Suprapubic skin (tissue), 4 donors: Measurements from ENCODE around the gene APAF1. TPM values are rescaled to one million over a fixed set of nuclear protein-coding genes. Genes with fewer than 3 reads are reported as not detected.
A peak's percentile ranks its signal among the peaks of the same experiment; 100 is the strongest.
"Not testable (repeated sequence)": the region's sequence is repeated elsewhere in the genome, so short reads cannot be mapped to it uniquely, and the experiment has no call there.

Experiments
- DNase-seq, 2 donors: peaks; one replicate each; pipeline ENCODE4 v3.0.0-alpha.2; 2019; ENCODE audit warnings: low spot score in 2 of 2
- H3K27ac ChIP-seq: fragments of 200-600 bp; sonication (generic); one replicate; pipeline ENCODE4 v1.5.1; 2019
- H3K27me3 ChIP-seq: fragments of 200-600 bp; sonication (generic); one replicate; pipeline ENCODE4 v1.5.1; 2019
- H3K36me3 ChIP-seq: fragments of 200-600 bp; sonication (generic); one replicate; pipeline ENCODE4 v1.5.1; 2019
- H3K4me1 ChIP-seq: fragments of 200-600 bp; sonication (generic); one replicate; pipeline ENCODE4 v1.5.1; 2019
- H3K4me3 ChIP-seq: fragments of 200-600 bp; sonication (generic); one replicate; pipeline ENCODE4 v1.5.1; 2019; ENCODE audit warnings: mild to moderate bottlenecking
- H3K9me3 ChIP-seq: fragments of 200-600 bp; sonication (generic); one replicate; pipeline ENCODE4 v1.5.1; 2019
- CTCF ChIP-seq, 2 donors: fragments of 200-600 bp in 1 of 2; fragments of 450-650 bp in 1 of 2; sonication (generic) in 1 of 2; IDR thresholded peaks; one replicate each; pipeline ENCODE4 v1.5.1; 2016 to 2019; ENCODE audit warnings: antibody characterized with exemption in 2 of 2, mild to moderate bottlenecking in 1 of 2, moderate library complexity in 1 of 2
- EP300 ChIP-seq: sonication (generic); formaldehyde crosslinking; IDR thresholded peaks from one replicate; pipeline ENCODE4 v1.6.1; 2017; ENCODE audit warnings: antibody characterized with exemption
- POLR2A ChIP-seq, 2 donors: fragments of 450-650 bp; IDR thresholded peaks; one replicate each; pipeline ENCODE4 v1.6.1; 2017; ENCODE audit warnings: antibody characterized with exemption in 2 of 2, mild to moderate bottlenecking in 2 of 2, moderate library complexity in 2 of 2
- POLR2AphosphoS5 ChIP-seq, 3 donors: sonication (generic); formaldehyde crosslinking; IDR thresholded peaks; one replicate each; pipeline ENCODE4 v1.6.1; 2017; ENCODE audit warnings: antibody characterized with exemption in 3 of 3
- WGBS: methylation state at CpG from one replicate; pipeline ENCODE4 v1.1.5; 2018; 5-methylcytosine and 5-hydroxymethylcytosine counted together
- total RNA-seq, 4 donors: library from RNA; depleted of rRNA; stranded (reverse); fragments of >200 nt; gene quantifications; one replicate each; pipeline ENCODE4 v1.1.0, GENCODE V29; 2016

APAF1 gene
- total RNA-seq, 4 donors from 2014 or later = 6.2 to 19.7 (median 11.5) TPM

- Histone ChIP-seq H3K9me3 (no peaks in the 10 kb centered on the region), H3K4me3 (no peak overlapping the region), H3K4me1 (peaks cover 6% of the 10 kb centered on the region), H3K27ac (no peak overlapping the region), H3K27me3 (no peaks in the 10 kb centered on the region), H3K36me3 (no peaks in the 10 kb centered on the region)
- DNase-seq = no peak
- TF ChIP-seq EP300 (no peak), POLR2A (IDR thresholded peaks at IDR 0.05) (no peak), POLR2AphosphoS5 (IDR thresholded peaks at IDR 0.05) (no peak), CTCF (IDR thresholded peaks at IDR 0.05) (no peak)
- WGBS = 96% methylated on average over 2 of the region's 2 CpGs
Measured at GRCh38 chr12:98638009-98638408, 7.1 kb upstream of the APAF1 start.

DNA sequence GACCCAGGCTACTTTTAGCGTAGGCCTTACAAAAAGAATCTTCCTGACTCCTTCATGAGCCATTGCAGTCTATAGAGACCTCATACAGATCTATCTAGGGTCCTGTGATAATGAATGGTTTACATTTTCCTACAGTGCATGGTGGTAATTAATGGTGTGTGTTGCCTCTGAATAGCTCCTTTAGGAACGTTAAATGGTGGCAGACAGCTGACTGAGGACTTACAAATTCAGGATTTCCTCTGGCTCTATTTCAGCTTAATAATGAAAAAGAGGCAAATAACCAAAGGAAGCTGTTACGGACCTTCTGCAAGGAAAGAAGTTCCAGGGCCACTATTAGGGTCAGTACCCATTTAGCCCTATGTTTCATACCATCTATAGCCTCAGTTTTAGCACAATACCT, 5.6 kb upstream of the APAF1 start:
- H3K4me3 ChIP-seq = no peak overlapping the region
- H3K27me3 ChIP-seq = no peaks in the 10 kb centered on the region
- 78% methylated on average over 3 of the region's 3 CpGs for WGBS
- peaks cover 12% of the 10 kb centered on the region for H3K4me1 ChIP-seq
- TF ChIP-seq POLR2A (IDR thresholded peaks at IDR 0.05) (no peak), POLR2AphosphoS5 (IDR thresholded peaks at IDR 0.05) (no peak), CTCF (IDR thresholded peaks at IDR 0.05) (no peak), EP300 (no peak)
- no peaks in the 10 kb centered on the region for H3K9me3 ChIP-seq
- no peaks in the 10 kb centered on the region for H3K36me3 ChIP-seq
- DNase-seq = no peak
- H3K27ac ChIP-seq = no peak overlapping the region

DNA sequence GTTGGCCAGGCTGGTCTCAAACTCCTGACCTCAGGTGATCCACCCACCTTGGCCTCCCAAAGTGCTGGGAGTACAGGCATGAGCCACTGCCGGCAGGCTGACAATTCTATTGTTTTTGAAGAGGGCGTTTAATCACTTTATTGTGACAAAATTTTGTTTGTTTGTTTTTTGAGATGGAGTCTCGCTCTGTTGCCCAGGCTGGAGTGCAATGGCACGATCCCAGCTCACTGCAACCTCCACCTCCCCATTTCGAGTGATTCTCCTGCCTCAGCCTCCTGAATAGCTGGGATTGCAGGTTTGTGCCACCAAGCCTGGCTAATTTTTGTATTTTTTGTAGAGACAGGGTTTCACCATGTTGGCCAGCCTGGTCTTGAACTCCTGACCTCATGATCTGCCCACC, 2.3 kb upstream of the APAF1 start:
- H3K36me3 ChIP-seq, H3K27ac ChIP-seq, H3K27me3 ChIP-seq, H3K4me3 ChIP-seq, DNase-seq, H3K9me3 ChIP-seq: not testable (repeated sequence)
- WGBS = 89% methylated on average over 5 of the region's 5 CpGs
- H3K4me1 ChIP-seq = peaks cover 27% of the 10 kb centered on the region

- Histone ChIP-seq H3K36me3 (peaks cover 10% of the 10 kb centered on the region), H3K4me3 (peak overlapping the region; percentile 67), H3K27ac (peak overlapping the region; percentile 72), H3K9me3 (no peaks in the 10 kb centered on the region), H3K4me1 (peaks cover 27% of the 10 kb centered on the region), H3K27me3 (no peaks in the 10 kb centered on the region)
- 0% methylated on average over 9 of the region's 20 CpGs for WGBS
- DNase-seq = no peak
- TF ChIP-seq CTCF (IDR thresholded peaks at IDR 0.05) (no peak), POLR2AphosphoS5 (IDR thresholded peaks at IDR 0.05) (no peak), EP300 (no peak), POLR2A (IDR thresholded peaks at IDR 0.05) (no peak)
Measured at GRCh38 chr12:98644433-98644711, 718 bp upstream of the APAF1 start.

- Histone ChIP-seq H3K9me3 (no peaks in the 10 kb centered on the region), H3K27ac (peak overlapping the region; percentile 72), H3K4me1 (peaks cover 27% of the 10 kb centered on the region), H3K27me3 (no peaks in the 10 kb centered on the region), H3K36me3 (peaks cover 23% of the 10 kb centered on the region), H3K4me3 (peak overlapping the region; percentile 67)
- TF ChIP-seq POLR2A (IDR thresholded peaks at IDR 0.05) (no peak), CTCF (IDR thresholded peaks at IDR 0.05) (no peak), POLR2AphosphoS5 (IDR thresholded peaks at IDR 0.05) (no peak), EP300 (no peak)
- DNase-seq = no peak
- under 1% methylated on average over 14 of the region's 24 CpGs for WGBS
Measured at GRCh38 chr12:98645572-98646067, 530 bp downstream of the APAF1 start.

- Histone ChIP-seq H3K27me3 (no peaks in the 10 kb centered on the region), H3K36me3 (peaks cover 29% of the 10 kb centered on the region), H3K4me3 (peak overlapping the region; percentile 67), H3K9me3 (no peaks in the 10 kb centered on the region), H3K4me1 (peaks cover 27% of the 10 kb centered on the region), H3K27ac (no peak overlapping the region)
- no peak for DNase-seq
- 6% methylated on average over 8 of the region's 8 CpGs for WGBS
- TF ChIP-seq CTCF (IDR thresholded peaks at IDR 0.05) (no peak), POLR2AphosphoS5 (IDR thresholded peaks at IDR 0.05) (no peak)
Measured at GRCh38 chr12:98646294-98647090, 1.4 kb downstream of the APAF1 start.
